ENCODE results near the gene RXRB. TPM values are rescaled to one million over a fixed set of nuclear protein-coding genes. Genes with fewer than 3 reads are reported as not detected.

RXRB gene
- total RNA-seq, 1 experiment from 2014 or later: 49.9 TPM

GRCh38 chr6:33199687-33200218 is 712 bp downstream of the RXRB start:
- peak overlapping the region; percentile 63 to 69 for H3K4me3 ChIP-seq (replicated peaks in 1 of 2; ENCODE audit: low read depth in 1 of 2, low read length in 2 of 2)
- ChIA-PET CTCF (interaction anchor here (1.0 kb wide), 1 partner anchor 28 kb away, joined by 3 read pairs; no protein-coding TSS in a partner anchor), POLR2A (interaction anchor here (0.6 to 1.5 kb wide), 6 partner anchors 9 to 229 kb away, joined by 3 to 6 read pairs (median 4); partner anchors contain the start of genes RING1, RPS18 and VPS52), RAD21 (ENCODE audit: low non-redundant PET in 1 of 2, low total read pairs in 2 of 2, uncharacterized antibody in 2 of 2, unreplicated experiment in 2 of 2) (interaction anchor here in 1 of 2 experiments (0.7 kb wide), 1 partner anchor 39 kb away, joined by 3 read pairs; no protein-coding TSS in a partner anchor)
- H3K9me2 ChIP-seq (ENCODE audit: insufficient read depth): no peaks in the 10 kb centered on the region
- no peaks in the 10 kb centered on the region for H3K9me3 ChIP-seq (ENCODE audit: control insufficient read depth in 1 of 2, insufficient read depth in 1 of 2, low read depth in 1 of 2, low read length in 2 of 2)
- peaks cover 31 to 52% of the 10 kb centered on the region in 2 experiments for H3K4me1 ChIP-seq (ENCODE audit: control insufficient read depth in 1 of 2, insufficient read depth in 2 of 2, low read length in 2 of 2)
- BruUV-seq (replicated peaks): TSS peak; percentile 47
- no peaks in the 10 kb centered on the region for H3K27me3 ChIP-seq (ENCODE audit: insufficient read depth, low read length)
- H3K36me3 ChIP-seq (ENCODE audit: control insufficient read depth in 1 of 2, insufficient read depth in 2 of 2, low read length in 2 of 2): peaks cover 32 to 47% of the 10 kb centered on the region in 2 experiments; a peak in 3 of 4 replicates
- intact Hi-C loops (cut with micrococcal nuclease): loop anchor here (1.0 to 10.0 kb wide), 4 partner anchors 50 to 215 kb away; partner anchors contain the start of genes CUTA, PHF1 and RGL2
- H4K20me1 ChIP-seq (ENCODE audit: insufficient read depth): no peaks in the 10 kb centered on the region
- no peak overlapping the region for H2AFZ ChIP-seq (ENCODE audit: low read depth, low read length, poor library complexity, severe bottlenecking)
- peak overlapping the region; percentile 96 for H3K4me2 ChIP-seq (ENCODE audit: low read length)
- H3K27ac ChIP-seq (ENCODE audit: low read depth, low read length): peak overlapping the region; percentile 94
- TF ChIP-seq POLR2AphosphoS5 (IDR thresholded peaks at IDR 0.05; ENCODE audit: low read depth, low read length) (peak; percentile 47), TCF7L2 (IDR thresholded peaks at IDR 0.05; ENCODE audit: borderline replicate concordance, extremely low read depth, insufficient read depth, insufficient read length) (no peak), CBX3 (IDR thresholded peaks at IDR 0.05; ENCODE audit: low read depth) (no peak), EZH2 (IDR thresholded peaks at IDR 0.05) (no peak), EZH2phosphoT487 (IDR thresholded peaks at IDR 0.05; ENCODE audit: borderline replicate concordance) (no peak), ZNF274 (IDR thresholded peaks at IDR 0.05; ENCODE audit: low read depth, low read length) (no peak), SP1 (IDR thresholded peaks at IDR 0.05; ENCODE audit: low read depth) (no peak), YY1 (IDR thresholded peaks at IDR 0.05; ENCODE audit: extremely low read depth, insufficient replicate concordance, low read depth, low read length) (no peak), POLR2A (IDR thresholded peaks at IDR 0.05; ENCODE audit: borderline replicate concordance, extremely low read depth, insufficient read depth, insufficient read length) (peak; percentile 35), SIN3A (IDR thresholded peaks at IDR 0.05; ENCODE audit: low read depth) (no peak), ZFX (IDR thresholded peaks at IDR 0.05) (peak; percentile 65; the same call in 1 of the 2 replicates)
- TF ChIP-seq, protein P1, sequence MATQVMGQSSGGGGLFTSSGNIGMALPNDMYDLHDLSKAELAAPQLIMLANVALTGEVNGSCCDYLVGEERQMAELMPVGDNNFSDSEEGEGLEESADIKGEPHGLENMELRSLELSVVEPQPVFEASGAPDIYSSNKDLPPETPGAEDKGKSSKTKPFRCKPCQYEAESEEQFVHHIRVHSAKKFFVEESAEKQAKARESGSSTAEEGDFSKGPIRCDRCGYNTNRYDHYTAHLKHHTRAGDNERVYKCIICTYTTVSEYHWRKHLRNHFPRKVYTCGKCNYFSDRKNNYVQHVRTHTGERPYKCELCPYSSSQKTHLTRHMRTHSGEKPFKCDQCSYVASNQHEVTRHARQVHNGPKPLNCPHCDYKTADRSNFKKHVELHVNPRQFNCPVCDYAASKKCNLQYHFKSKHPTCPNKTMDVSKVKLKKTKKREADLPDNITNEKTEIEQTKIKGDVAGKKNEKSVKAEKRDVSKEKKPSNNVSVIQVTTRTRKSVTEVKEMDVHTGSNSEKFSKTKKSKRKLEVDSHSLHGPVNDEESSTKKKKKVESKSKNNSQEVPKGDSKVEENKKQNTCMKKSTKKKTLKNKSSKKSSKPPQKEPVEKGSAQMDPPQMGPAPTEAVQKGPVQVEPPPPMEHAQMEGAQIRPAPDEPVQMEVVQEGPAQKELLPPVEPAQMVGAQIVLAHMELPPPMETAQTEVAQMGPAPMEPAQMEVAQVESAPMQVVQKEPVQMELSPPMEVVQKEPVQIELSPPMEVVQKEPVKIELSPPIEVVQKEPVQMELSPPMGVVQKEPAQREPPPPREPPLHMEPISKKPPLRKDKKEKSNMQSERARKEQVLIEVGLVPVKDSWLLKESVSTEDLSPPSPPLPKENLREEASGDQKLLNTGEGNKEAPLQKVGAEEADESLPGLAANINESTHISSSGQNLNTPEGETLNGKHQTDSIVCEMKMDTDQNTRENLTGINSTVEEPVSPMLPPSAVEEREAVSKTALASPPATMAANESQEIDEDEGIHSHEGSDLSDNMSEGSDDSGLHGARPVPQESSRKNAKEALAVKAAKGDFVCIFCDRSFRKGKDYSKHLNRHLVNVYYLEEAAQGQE (IDR thresholded peaks at IDR 0.05; ENCODE audit: low read depth): no peak
- TF ChIP-seq, protein P2, sequence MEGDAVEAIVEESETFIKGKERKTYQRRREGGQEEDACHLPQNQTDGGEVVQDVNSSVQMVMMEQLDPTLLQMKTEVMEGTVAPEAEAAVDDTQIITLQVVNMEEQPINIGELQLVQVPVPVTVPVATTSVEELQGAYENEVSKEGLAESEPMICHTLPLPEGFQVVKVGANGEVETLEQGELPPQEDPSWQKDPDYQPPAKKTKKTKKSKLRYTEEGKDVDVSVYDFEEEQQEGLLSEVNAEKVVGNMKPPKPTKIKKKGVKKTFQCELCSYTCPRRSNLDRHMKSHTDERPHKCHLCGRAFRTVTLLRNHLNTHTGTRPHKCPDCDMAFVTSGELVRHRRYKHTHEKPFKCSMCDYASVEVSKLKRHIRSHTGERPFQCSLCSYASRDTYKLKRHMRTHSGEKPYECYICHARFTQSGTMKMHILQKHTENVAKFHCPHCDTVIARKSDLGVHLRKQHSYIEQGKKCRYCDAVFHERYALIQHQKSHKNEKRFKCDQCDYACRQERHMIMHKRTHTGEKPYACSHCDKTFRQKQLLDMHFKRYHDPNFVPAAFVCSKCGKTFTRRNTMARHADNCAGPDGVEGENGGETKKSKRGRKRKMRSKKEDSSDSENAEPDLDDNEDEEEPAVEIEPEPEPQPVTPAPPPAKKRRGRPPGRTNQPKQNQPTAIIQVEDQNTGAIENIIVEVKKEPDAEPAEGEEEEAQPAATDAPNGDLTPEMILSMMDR (IDR thresholded peaks at IDR 0.05 in 2 of 3, conservative IDR thresholded peaks at IDR 0.05 in 1 of 3; ENCODE audit: borderline replicate concordance in 1 of 3, insufficient read depth in 1 of 3, low read depth in 2 of 3, low read length in 2 of 3): no peak
- TF ChIP-seq, protein P3, sequence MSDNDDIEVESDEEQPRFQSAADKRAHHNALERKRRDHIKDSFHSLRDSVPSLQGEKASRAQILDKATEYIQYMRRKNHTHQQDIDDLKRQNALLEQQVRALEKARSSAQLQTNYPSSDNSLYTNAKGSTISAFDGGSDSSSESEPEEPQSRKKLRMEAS (IDR thresholded peaks at IDR 0.05): no peak
- peaks cover 69% of the 10 kb centered on the region for H3K79me2 ChIP-seq (ENCODE audit: insufficient read depth, low read length)
- DNase-seq (ENCODE audit: low read depth, low spot score): peak; percentile 74
- peak; percentile 48 for ATAC-seq
- peak overlapping the region; percentile 80 for H3K9ac ChIP-seq (ENCODE audit: low read length)

All from HCT116 (cell line).